ENCODE measurements around the gene MBD3L2B. TPM values are rescaled to one million over a fixed set of nuclear protein-coding genes. Genes with fewer than 3 reads are reported as not detected.
"Not testable (repeated sequence)": the region's sequence is repeated elsewhere in the genome, so short reads cannot be mapped to it uniquely, and the experiment has no call there.

Gene MBD3L2B
- total RNA-seq, 4 donors from 2014 or later: not detected

- H3K4me3 ChIP-seq; H3K9me3 ChIP-seq; intact Hi-C loops (cut with DNase I; ENCODE audit: low total_unique reads); H3K4me1 ChIP-seq; H3K27me3 ChIP-seq; DNase-seq; H3K27ac ChIP-seq; H3K36me3 ChIP-seq: not testable (repeated sequence)
Measured at GRCh38 chr19:7040079-7040478, 18.8 kb upstream of the MBD3L2B start, which contains the start of gene MBD3L4. Gene MBD3L4 (minus strand): TSS chr19:7040179. CDS start chr19:7040144, 35 bp downstream.

GRCh38 chr19:7030278-7030677 is 9.0 kb upstream of the MBD3L2B start, which contains the start of gene MBD3L5:
Gene MBD3L5 (plus strand): TSS chr19:7030578. CDS start chr19:7030612, 34 bp downstream.
- DNase-seq; H3K4me3 ChIP-seq; H3K27ac ChIP-seq; H3K27me3 ChIP-seq; H3K36me3 ChIP-seq; H3K9me3 ChIP-seq; H3K4me1 ChIP-seq; intact Hi-C loops (cut with DNase I; ENCODE audit: low total_unique reads): not testable (repeated sequence)

GRCh38 chr19:7028790-7029189 is 7.6 kb upstream of the MBD3L2B start:
- DNase-seq; H3K4me3 ChIP-seq; H3K4me1 ChIP-seq; intact Hi-C loops (cut with DNase I; ENCODE audit: low total_unique reads); H3K27ac ChIP-seq; H3K36me3 ChIP-seq; H3K9me3 ChIP-seq; H3K27me3 ChIP-seq: not testable (repeated sequence)

- intact Hi-C loops (cut with DNase I; ENCODE audit: low total_unique reads): no loop called here
- Histone ChIP-seq H3K27me3 (no peaks in the 10 kb centered on the region), H3K27ac (no peak overlapping the region), H3K9me3 (no peaks in the 10 kb centered on the region), H3K4me3 (no peak overlapping the region), H3K36me3 (no peaks in the 10 kb centered on the region), H3K4me1 (no peaks in the 10 kb centered on the region)
- TF ChIP-seq CTCF (IDR thresholded peaks at IDR 0.05) (no peak), POLR2A (IDR thresholded peaks at IDR 0.05) (no peak)
- DNase-seq: no peak
Measured at GRCh38 chr19:7018828-7019227, 2.4 kb downstream of the MBD3L2B start.

GRCh38 chr19:7013678-7014077 is 7.6 kb downstream of the MBD3L2B start:
- no peaks in the 10 kb centered on the region for H3K36me3 ChIP-seq
- H3K27ac ChIP-seq: no peak overlapping the region
- TF ChIP-seq CTCF (IDR thresholded peaks at IDR 0.05) (no peak), POLR2A (IDR thresholded peaks at IDR 0.05) (no peak)
- DNase-seq: no peak
- no peaks in the 10 kb centered on the region for H3K4me1 ChIP-seq
- no peaks in the 10 kb centered on the region for H3K9me3 ChIP-seq
- intact Hi-C loops (cut with DNase I; ENCODE audit: low total_unique reads): no loop called here
- no peaks in the 10 kb centered on the region for H3K27me3 ChIP-seq
- no peak overlapping the region for H3K4me3 ChIP-seq

GRCh38 chr19:7010722-7011593 is 10.3 kb downstream of the MBD3L2B start:
- H3K9me3 ChIP-seq: no peaks in the 10 kb centered on the region
- H3K4me1 ChIP-seq: no peaks in the 10 kb centered on the region
- H3K36me3 ChIP-seq: no peaks in the 10 kb centered on the region
- intact Hi-C loops (cut with DNase I; ENCODE audit: low total_unique reads): no loop called here
- no peak overlapping the region for H3K27ac ChIP-seq
- no peak for DNase-seq
- H3K4me3 ChIP-seq: no peak overlapping the region
- TF ChIP-seq POLR2A (IDR thresholded peaks at IDR 0.05) (no peak), CTCF (IDR thresholded peaks at IDR 0.05) (no peak)
- H3K27me3 ChIP-seq: no peaks in the 10 kb centered on the region
